ENCODE data around the gene MAPK8.

MAPK8 gene

GRCh38 chr10:48445932-48446331 is 139.5 kb downstream of the MAPK8 start:
- no peak overlapping the region for H3K4me3 ChIP-seq (ENCODE audit: low read length)
- no peaks in the 10 kb centered on the region for H3K9me3 ChIP-seq (replicated peaks; ENCODE audit: insufficient read depth, low read length)
- H4K20me1 ChIP-seq (ENCODE audit: insufficient read depth, low read length) = no peaks in the 10 kb centered on the region
- H3K9me2 ChIP-seq (replicated peaks; ENCODE audit: insufficient read depth, low read length) = no peaks in the 10 kb centered on the region
- no peaks in the 10 kb centered on the region for H3K36me3 ChIP-seq (replicated peaks; ENCODE audit: insufficient read depth, low read length)
- H3K79me2 ChIP-seq (ENCODE audit: low read length) = no peaks in the 10 kb centered on the region
- H3K4me1 ChIP-seq (ENCODE audit: low read length) = no peaks in the 10 kb centered on the region
- H3F3A ChIP-seq (ENCODE audit: insufficient read depth, low read length) = no peaks in the 10 kb centered on the region
- H2AFZ ChIP-seq (ENCODE audit: low read length) = no peak overlapping the region
- TF ChIP-seq CTCF (IDR thresholded peaks at IDR 0.05; ENCODE audit: low read length) (no peak), EZH2phosphoT487 (IDR thresholded peaks at IDR 0.05; ENCODE audit: low read length) (no peak), EZH2 (optimal IDR thresholded peaks at IDR 0.05; ENCODE audit: low read depth, low read length) (no peak)
- H3K27ac ChIP-seq (ENCODE audit: low read length) = no peak overlapping the region
- no peak for DNase-seq
- H3K27me3 ChIP-seq (replicated peaks; ENCODE audit: insufficient read depth, low read length) = no peaks in the 10 kb centered on the region
- H3K4me2 ChIP-seq (ENCODE audit: low read depth, low read length) = no peak overlapping the region
- H3K9ac ChIP-seq (ENCODE audit: low read length) = no peak overlapping the region

GRCh38 chr10:48446785-48447184 is 140.3 kb downstream of the MAPK8 start:
- TF ChIP-seq EZH2 (optimal IDR thresholded peaks at IDR 0.05; ENCODE audit: low read depth, low read length) (no peak), EZH2phosphoT487 (IDR thresholded peaks at IDR 0.05; ENCODE audit: low read length) (no peak), CTCF (IDR thresholded peaks at IDR 0.05; ENCODE audit: low read length) (no peak)
- no peaks in the 10 kb centered on the region for H4K20me1 ChIP-seq (ENCODE audit: insufficient read depth, low read length)

GRCh38 chr10:48447356-48448215 is 141.1 kb downstream of the MAPK8 start:
- no peak for DNase-seq
- H3K4me2 ChIP-seq (ENCODE audit: low read depth, low read length) = no peak overlapping the region
- no peaks in the 10 kb centered on the region for H3K4me1 ChIP-seq (ENCODE audit: low read length)

More at GRCh38 chr10:48446785-48447184, 140.3 kb downstream of the MAPK8 start:
- no peaks in the 10 kb centered on the region for H3K9me3 ChIP-seq (replicated peaks; ENCODE audit: insufficient read depth, low read length)
- no peak overlapping the region for H3K27ac ChIP-seq (ENCODE audit: low read length)
- no peaks in the 10 kb centered on the region for H3K27me3 ChIP-seq (replicated peaks; ENCODE audit: insufficient read depth, low read length)
- no peak for DNase-seq
- no peak overlapping the region for H3K4me3 ChIP-seq (ENCODE audit: low read length)
- no peaks in the 10 kb centered on the region for H3K9me2 ChIP-seq (replicated peaks; ENCODE audit: insufficient read depth, low read length)
- H3K9ac ChIP-seq (ENCODE audit: low read length) = no peak overlapping the region
- H3K79me2 ChIP-seq (ENCODE audit: low read length) = no peaks in the 10 kb centered on the region
- H3K4me1 ChIP-seq (ENCODE audit: low read length) = no peaks in the 10 kb centered on the region
- H3K36me3 ChIP-seq (replicated peaks; ENCODE audit: insufficient read depth, low read length) = no peaks in the 10 kb centered on the region
- H3K4me2 ChIP-seq (ENCODE audit: low read depth, low read length) = no peak overlapping the region
- H2AFZ ChIP-seq (ENCODE audit: low read length) = no peak overlapping the region
- no peaks in the 10 kb centered on the region for H3F3A ChIP-seq (ENCODE audit: insufficient read depth, low read length)

More at GRCh38 chr10:48447356-48448215, 141.1 kb downstream of the MAPK8 start:
- no peak overlapping the region for H2AFZ ChIP-seq (ENCODE audit: low read length)
- no peaks in the 10 kb centered on the region for H3K9me3 ChIP-seq (replicated peaks; ENCODE audit: insufficient read depth, low read length)
- H3F3A ChIP-seq (ENCODE audit: insufficient read depth, low read length) = no peaks in the 10 kb centered on the region
- H3K4me3 ChIP-seq (ENCODE audit: low read length) = no peak overlapping the region
- H3K9me2 ChIP-seq (replicated peaks; ENCODE audit: insufficient read depth, low read length) = no peaks in the 10 kb centered on the region
- no peak overlapping the region for H3K27ac ChIP-seq (ENCODE audit: low read length)
- no peak overlapping the region for H3K9ac ChIP-seq (ENCODE audit: low read length)
- H4K20me1 ChIP-seq (ENCODE audit: insufficient read depth, low read length) = no peaks in the 10 kb centered on the region
- no peaks in the 10 kb centered on the region for H3K79me2 ChIP-seq (ENCODE audit: low read length)
- no peaks in the 10 kb centered on the region for H3K36me3 ChIP-seq (replicated peaks; ENCODE audit: insufficient read depth, low read length)
- no peaks in the 10 kb centered on the region for H3K27me3 ChIP-seq (replicated peaks; ENCODE audit: insufficient read depth, low read length)
- TF ChIP-seq EZH2 (optimal IDR thresholded peaks at IDR 0.05; ENCODE audit: low read depth, low read length) (no peak), CTCF (IDR thresholded peaks at IDR 0.05; ENCODE audit: low read length) (no peak), EZH2phosphoT487 (IDR thresholded peaks at IDR 0.05; ENCODE audit: low read length) (no peak)

Data from MM.1S (cell line).